ENCODE measurements around the gene TLL2.
A peak's percentile ranks its signal among the peaks of the same experiment; 100 is the strongest.

The TLL2 gene

DNA sequence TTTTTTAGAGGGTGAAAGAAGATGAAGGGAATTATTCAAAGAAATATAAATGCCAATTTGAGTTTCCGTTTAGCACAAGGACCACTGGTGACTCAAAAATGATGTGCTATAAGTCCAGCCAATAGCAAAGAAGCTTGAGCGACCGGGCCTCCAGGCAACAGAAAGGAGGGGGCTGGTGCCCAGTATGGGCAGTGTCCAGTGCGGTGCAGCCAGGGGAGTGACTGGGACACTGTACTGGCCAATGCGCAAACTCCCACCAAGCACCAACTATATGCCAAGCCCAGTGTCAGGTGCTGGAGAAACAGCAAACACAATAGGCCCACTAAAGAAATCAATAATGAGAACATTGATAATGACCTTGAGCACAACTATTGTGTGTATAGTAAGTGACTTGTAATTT, 144.8 kb downstream of the TLL2 start:
- Histone ChIP-seq H4K91ac (ENCODE audit: low read length) (no peak overlapping the region), H2AK5ac (ENCODE audit: low read length, severe bottlenecking) (peak overlapping the region; percentile 26), H3K36me3 (ENCODE audit: control insufficient read depth in 1 of 2, insufficient read depth in 2 of 2, low read depth in 1 of 2, low read length in 2 of 2) (peaks cover 0 to 23% of the 10 kb centered on the region in 2 experiments), H3K4me3 (ENCODE audit: insufficient read depth in 1 of 2, low read depth in 1 of 2, low read length in 2 of 2) (no peak overlapping the region), H3K79me1 (replicated peaks; ENCODE audit: low read length, poor library complexity, severe bottlenecking) (no peaks in the 10 kb centered on the region), H3K27ac (ENCODE audit: low read length, poor library complexity, severe bottlenecking) (no peak overlapping the region), H2BK5ac (ENCODE audit: low read depth, low read length, poor library complexity, severe bottlenecking) (no peak overlapping the region), H3K4ac (ENCODE audit: low read depth in 1 of 2, low read length in 2 of 2) (no peak overlapping the region), H3K9ac (ENCODE audit: low read length) (no peak overlapping the region), H2BK12ac (ENCODE audit: low read length in 2 of 2) (no peak overlapping the region), H3K4me2 (ENCODE audit: low read length, poor library complexity, severe bottlenecking) (no peak overlapping the region), H3K9me3 (ENCODE audit: control insufficient read depth, low read length) (no peaks in the 10 kb centered on the region), H4K8ac (ENCODE audit: low read length) (no peak overlapping the region), H2AFZ (ENCODE audit: low read depth, low read length) (no peak overlapping the region), H3K18ac (ENCODE audit: low read depth in 1 of 2, low read length in 2 of 2) (no peak overlapping the region), H3K27me3 (ENCODE audit: control insufficient read depth in 1 of 2, insufficient read depth in 1 of 2, low read length in 2 of 2) (peaks cover 0 to 20% of the 10 kb centered on the region in 2 experiments), H3K14ac (ENCODE audit: low read length in 2 of 2) (no peak overlapping the region), H3K4me1 (ENCODE audit: control insufficient read depth, insufficient read depth, low read depth, low read length) (peaks cover 8% of the 10 kb centered on the region), H2BK15ac (ENCODE audit: low read depth, poor library complexity, severe bottlenecking) (no peak overlapping the region), H2BK120ac (ENCODE audit: low read depth, low read length) (no peak overlapping the region), H3K23ac (ENCODE audit: low read length in 2 of 2) (no peak overlapping the region)
- WGBS, result over 99% methylated on average over 5 of the region's 5 CpGs
- DNase-seq, result no peak

DNA sequence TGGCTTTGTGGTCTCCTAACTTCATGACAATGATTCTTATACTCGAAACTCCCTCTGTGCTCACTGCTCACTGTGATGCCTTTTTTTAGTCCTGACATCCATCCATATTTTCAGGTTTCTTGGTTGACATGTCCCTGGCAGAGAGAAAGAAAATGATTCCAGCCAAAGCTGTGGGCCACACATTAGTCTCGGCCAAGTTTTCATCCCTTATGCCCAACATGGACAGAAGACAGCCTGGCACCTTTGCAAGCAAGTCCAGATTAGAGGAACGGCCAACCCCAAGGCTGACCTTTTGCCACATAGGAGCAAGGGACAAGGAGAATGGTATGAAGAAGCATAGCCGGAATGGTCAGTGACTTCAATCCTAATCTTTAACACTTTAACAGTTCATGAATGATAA, 146.3 kb downstream of the TLL2 start:
- Histone ChIP-seq H3K9ac (ENCODE audit: low read length) (no peak overlapping the region), H3K14ac (ENCODE audit: low read length in 2 of 2) (no peak overlapping the region), H2BK120ac (ENCODE audit: low read depth, low read length) (no peak overlapping the region), H2BK15ac (ENCODE audit: low read depth, poor library complexity, severe bottlenecking) (no peak overlapping the region), H3K27ac (ENCODE audit: low read length, poor library complexity, severe bottlenecking) (no peak overlapping the region), H4K91ac (ENCODE audit: low read length) (no peak overlapping the region), H3K27me3 (ENCODE audit: control insufficient read depth in 1 of 2, insufficient read depth in 1 of 2, low read length in 2 of 2) (peaks cover 0 to 21% of the 10 kb centered on the region in 2 experiments), H2AFZ (ENCODE audit: low read depth, low read length) (no peak overlapping the region), H2BK5ac (ENCODE audit: low read depth, low read length, poor library complexity, severe bottlenecking) (no peak overlapping the region), H3K4ac (ENCODE audit: low read depth in 1 of 2, low read length in 2 of 2) (no peak overlapping the region), H4K8ac (ENCODE audit: low read length) (no peak overlapping the region), H2BK12ac (ENCODE audit: low read length in 2 of 2) (no peak overlapping the region), H3K23ac (ENCODE audit: low read length in 2 of 2) (no peak overlapping the region), H3K4me1 (ENCODE audit: control insufficient read depth, insufficient read depth, low read depth, low read length) (peaks cover 8% of the 10 kb centered on the region), H3K79me1 (replicated peaks; ENCODE audit: low read length, poor library complexity, severe bottlenecking) (no peaks in the 10 kb centered on the region), H3K4me3 (ENCODE audit: insufficient read depth in 1 of 2, low read depth in 1 of 2, low read length in 2 of 2) (no peak overlapping the region), H3K4me2 (ENCODE audit: low read length, poor library complexity, severe bottlenecking) (no peak overlapping the region), H3K18ac (ENCODE audit: low read depth in 1 of 2, low read length in 2 of 2) (no peak overlapping the region), H2AK5ac (ENCODE audit: low read length, severe bottlenecking) (no peak overlapping the region), H3K9me3 (ENCODE audit: control insufficient read depth, low read length) (no peaks in the 10 kb centered on the region), H3K36me3 (ENCODE audit: control insufficient read depth in 1 of 2, insufficient read depth in 2 of 2, low read depth in 1 of 2, low read length in 2 of 2) (peaks cover 0 to 16% of the 10 kb centered on the region in 2 experiments)
- no peak for DNase-seq
- 83% methylated on average over 3 of the region's 4 CpGs for WGBS

DNA sequence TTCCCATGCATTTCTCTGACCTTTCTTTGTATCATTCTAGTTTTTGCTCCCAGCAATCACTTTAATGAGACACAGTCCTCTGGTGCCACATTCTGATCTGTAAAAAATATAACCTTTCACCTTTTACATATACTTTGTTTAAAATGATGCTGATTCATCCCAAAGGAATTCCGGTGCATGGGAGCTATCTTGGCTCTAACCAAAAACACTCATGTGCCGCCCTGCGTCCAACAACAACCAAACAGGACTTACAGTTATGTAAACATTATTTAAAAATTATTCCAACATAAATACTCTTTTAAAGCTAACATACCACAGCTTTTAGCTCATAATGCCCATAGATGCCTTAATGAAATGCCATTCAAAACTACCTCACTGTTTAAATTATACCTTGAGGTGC, 147.2 kb downstream of the TLL2 start:
- no peak overlapping the region for H2BK5ac ChIP-seq (ENCODE audit: low read depth, low read length, poor library complexity, severe bottlenecking)
- H3K4me2 ChIP-seq (ENCODE audit: low read length, poor library complexity, severe bottlenecking), result no peak overlapping the region
- H2AK5ac ChIP-seq (ENCODE audit: low read length, severe bottlenecking), result no peak overlapping the region

DNA sequence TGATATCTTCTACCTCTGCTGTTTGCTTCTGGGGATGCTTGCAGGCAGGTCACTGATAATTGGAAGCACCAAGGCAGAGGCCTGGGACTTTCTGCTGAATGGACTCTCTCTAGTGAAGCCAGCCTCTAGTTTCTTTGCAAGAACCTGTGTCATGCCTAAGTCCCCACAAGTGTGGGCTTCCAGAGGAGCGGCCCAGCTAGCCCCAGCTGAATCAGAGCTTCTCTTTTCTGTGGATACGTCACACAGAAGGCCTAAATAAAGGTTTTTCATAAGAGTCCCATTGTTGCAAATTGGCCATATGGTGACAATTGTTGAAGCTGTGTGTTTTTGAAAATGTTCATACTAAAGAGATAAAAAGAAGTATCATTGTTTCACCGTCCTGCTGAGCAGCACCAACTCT, 148.2 kb downstream of the TLL2 start:
- no peak overlapping the region for H2BK5ac ChIP-seq (ENCODE audit: low read depth, low read length, poor library complexity, severe bottlenecking)
- H2AFZ ChIP-seq (ENCODE audit: low read depth, low read length), result no peak overlapping the region
- H3K79me1 ChIP-seq (replicated peaks; ENCODE audit: low read length, poor library complexity, severe bottlenecking), result no peaks in the 10 kb centered on the region
- H4K91ac ChIP-seq (ENCODE audit: low read length), result no peak overlapping the region
- no peak overlapping the region for H3K4me3 ChIP-seq (ENCODE audit: insufficient read depth in 1 of 2, low read depth in 1 of 2, low read length in 2 of 2)
- H2BK15ac ChIP-seq (ENCODE audit: low read depth, poor library complexity, severe bottlenecking), result no peak overlapping the region
- no peaks in the 10 kb centered on the region for H3K9me3 ChIP-seq (ENCODE audit: control insufficient read depth, low read length)
- H3K36me3 ChIP-seq (ENCODE audit: control insufficient read depth in 1 of 2, insufficient read depth in 2 of 2, low read depth in 1 of 2, low read length in 2 of 2), result peaks cover 0 to 7% of the 10 kb centered on the region in 2 experiments
- no peak overlapping the region for H3K18ac ChIP-seq (ENCODE audit: low read depth in 1 of 2, low read length in 2 of 2)
- no peak for DNase-seq
- no peak overlapping the region for H3K4ac ChIP-seq (ENCODE audit: low read depth in 1 of 2, low read length in 2 of 2)
- H3K9ac ChIP-seq (ENCODE audit: low read length), result no peak overlapping the region
- H2BK120ac ChIP-seq (ENCODE audit: low read depth, low read length), result no peak overlapping the region
- H4K8ac ChIP-seq (ENCODE audit: low read length), result no peak overlapping the region
- H3K23ac ChIP-seq (ENCODE audit: low read length in 2 of 2), result no peak overlapping the region
- H3K27me3 ChIP-seq (ENCODE audit: control insufficient read depth in 1 of 2, insufficient read depth in 1 of 2, low read length in 2 of 2), result peaks cover 0 to 15% of the 10 kb centered on the region in 2 experiments
- H3K27ac ChIP-seq (ENCODE audit: low read length, poor library complexity, severe bottlenecking), result no peak overlapping the region
- H3K4me2 ChIP-seq (ENCODE audit: low read length, poor library complexity, severe bottlenecking), result no peak overlapping the region
- no peak overlapping the region for H3K14ac ChIP-seq (ENCODE audit: low read length in 2 of 2)
- peaks cover 8% of the 10 kb centered on the region for H3K4me1 ChIP-seq (ENCODE audit: control insufficient read depth, insufficient read depth, low read depth, low read length)
- H2AK5ac ChIP-seq (ENCODE audit: low read length, severe bottlenecking), result no peak overlapping the region
- no peak overlapping the region for H2BK12ac ChIP-seq (ENCODE audit: low read length in 2 of 2)
- WGBS, result 88% methylated on average over 2 of the region's 3 CpGs

More for the DNA sequence above, 147.2 kb downstream of the TLL2 start:
- H3K4me1 ChIP-seq (ENCODE audit: control insufficient read depth, insufficient read depth, low read depth, low read length), result peaks cover 8% of the 10 kb centered on the region
- no peak overlapping the region for H3K27ac ChIP-seq (ENCODE audit: low read length, poor library complexity, severe bottlenecking)
- H2BK120ac ChIP-seq (ENCODE audit: low read depth, low read length), result no peak overlapping the region
- H3K27me3 ChIP-seq (ENCODE audit: control insufficient read depth in 1 of 2, insufficient read depth in 1 of 2, low read length in 2 of 2), result peaks cover 0 to 15% of the 10 kb centered on the region in 2 experiments
- H3K36me3 ChIP-seq (ENCODE audit: control insufficient read depth in 1 of 2, insufficient read depth in 2 of 2, low read depth in 1 of 2, low read length in 2 of 2), result peaks cover 0 to 10% of the 10 kb centered on the region in 2 experiments
- no peak overlapping the region for H3K18ac ChIP-seq (ENCODE audit: low read depth in 1 of 2, low read length in 2 of 2)
- H2BK15ac ChIP-seq (ENCODE audit: low read depth, poor library complexity, severe bottlenecking), result no peak overlapping the region
- H3K79me1 ChIP-seq (replicated peaks; ENCODE audit: low read length, poor library complexity, severe bottlenecking), result no peaks in the 10 kb centered on the region
- H3K14ac ChIP-seq (ENCODE audit: low read length in 2 of 2), result no peak overlapping the region
- no peak overlapping the region for H3K9ac ChIP-seq (ENCODE audit: low read length)
- H3K4me3 ChIP-seq (ENCODE audit: insufficient read depth in 1 of 2, low read depth in 1 of 2, low read length in 2 of 2), result no peak overlapping the region
- WGBS, result 5% methylated on average over 3 of the region's 3 CpGs
- H3K9me3 ChIP-seq (ENCODE audit: control insufficient read depth, low read length), result no peaks in the 10 kb centered on the region
- H4K8ac ChIP-seq (ENCODE audit: low read length), result no peak overlapping the region
- H3K23ac ChIP-seq (ENCODE audit: low read length in 2 of 2), result no peak overlapping the region
- DNase-seq, result peak; percentile 15
- no peak overlapping the region for H2AFZ ChIP-seq (ENCODE audit: low read depth, low read length)
- no peak overlapping the region for H3K4ac ChIP-seq (ENCODE audit: low read depth in 1 of 2, low read length in 2 of 2)
- no peak overlapping the region for H4K91ac ChIP-seq (ENCODE audit: low read length)
- H2BK12ac ChIP-seq (ENCODE audit: low read length in 2 of 2), result no peak overlapping the region
